Brain pericyte (primary cell): ENCODE results near the gene SIM1.

Experiments
- DNase-seq: peaks from one replicate; pipeline ENCODE4 v3.0.0-alpha.2; 2012; ENCODE audit warnings: low read depth, low spot score

The SIM1 gene, protein sequence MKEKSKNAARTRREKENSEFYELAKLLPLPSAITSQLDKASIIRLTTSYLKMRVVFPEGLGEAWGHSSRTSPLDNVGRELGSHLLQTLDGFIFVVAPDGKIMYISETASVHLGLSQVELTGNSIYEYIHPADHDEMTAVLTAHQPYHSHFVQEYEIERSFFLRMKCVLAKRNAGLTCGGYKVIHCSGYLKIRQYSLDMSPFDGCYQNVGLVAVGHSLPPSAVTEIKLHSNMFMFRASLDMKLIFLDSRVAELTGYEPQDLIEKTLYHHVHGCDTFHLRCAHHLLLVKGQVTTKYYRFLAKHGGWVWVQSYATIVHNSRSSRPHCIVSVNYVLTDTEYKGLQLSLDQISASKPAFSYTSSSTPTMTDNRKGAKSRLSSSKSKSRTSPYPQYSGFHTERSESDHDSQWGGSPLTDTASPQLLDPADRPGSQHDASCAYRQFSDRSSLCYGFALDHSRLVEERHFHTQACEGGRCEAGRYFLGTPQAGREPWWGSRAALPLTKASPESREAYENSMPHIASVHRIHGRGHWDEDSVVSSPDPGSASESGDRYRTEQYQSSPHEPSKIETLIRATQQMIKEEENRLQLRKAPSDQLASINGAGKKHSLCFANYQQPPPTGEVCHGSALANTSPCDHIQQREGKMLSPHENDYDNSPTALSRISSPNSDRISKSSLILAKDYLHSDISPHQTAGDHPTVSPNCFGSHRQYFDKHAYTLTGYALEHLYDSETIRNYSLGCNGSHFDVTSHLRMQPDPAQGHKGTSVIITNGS

DNA sequence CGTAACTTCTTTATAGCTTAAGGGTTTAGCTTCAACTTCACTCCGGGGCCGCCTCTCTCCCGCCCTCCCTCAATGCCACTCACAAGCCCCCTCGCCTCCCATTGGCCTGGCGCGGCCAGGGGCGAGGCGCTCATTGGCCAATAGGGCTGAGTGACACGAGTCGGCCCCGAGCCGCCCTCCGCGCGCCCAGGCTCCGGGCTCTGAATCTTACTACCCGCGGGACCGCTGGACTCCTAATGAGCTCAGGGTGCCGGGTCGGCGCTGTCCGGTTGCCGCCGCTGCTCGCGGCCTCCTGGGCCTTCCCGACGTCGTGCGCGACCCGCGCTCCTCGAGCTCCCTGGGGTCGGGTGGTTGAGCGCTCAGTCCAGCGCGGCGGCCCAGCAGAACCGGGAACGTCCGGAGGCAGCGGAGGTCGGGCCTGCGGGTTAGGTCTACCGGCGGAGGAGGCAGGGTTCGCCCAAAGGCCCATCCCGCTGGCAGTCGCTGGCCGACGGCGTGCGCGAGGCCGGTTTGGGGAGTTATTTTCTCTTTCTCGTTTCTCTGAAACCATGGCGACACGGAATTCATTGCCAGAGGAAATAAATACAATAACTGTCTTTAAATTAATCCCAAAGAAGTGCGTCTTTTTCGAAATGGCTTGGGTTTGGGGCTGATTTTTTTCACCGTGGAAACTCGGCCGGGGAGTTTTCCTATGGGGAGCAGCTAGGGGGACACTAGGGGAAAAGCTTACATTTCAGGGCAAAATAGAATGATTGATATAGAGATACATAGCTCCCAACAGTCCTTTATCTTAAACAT lies at the start of gene SIM1:
SIM1 (minus strand) TSS at position 19 of the 798 bp plus-strand sequence. CDS start 1,453 bp downstream, outside the sequence.
- no peak for DNase-seq

DNA sequence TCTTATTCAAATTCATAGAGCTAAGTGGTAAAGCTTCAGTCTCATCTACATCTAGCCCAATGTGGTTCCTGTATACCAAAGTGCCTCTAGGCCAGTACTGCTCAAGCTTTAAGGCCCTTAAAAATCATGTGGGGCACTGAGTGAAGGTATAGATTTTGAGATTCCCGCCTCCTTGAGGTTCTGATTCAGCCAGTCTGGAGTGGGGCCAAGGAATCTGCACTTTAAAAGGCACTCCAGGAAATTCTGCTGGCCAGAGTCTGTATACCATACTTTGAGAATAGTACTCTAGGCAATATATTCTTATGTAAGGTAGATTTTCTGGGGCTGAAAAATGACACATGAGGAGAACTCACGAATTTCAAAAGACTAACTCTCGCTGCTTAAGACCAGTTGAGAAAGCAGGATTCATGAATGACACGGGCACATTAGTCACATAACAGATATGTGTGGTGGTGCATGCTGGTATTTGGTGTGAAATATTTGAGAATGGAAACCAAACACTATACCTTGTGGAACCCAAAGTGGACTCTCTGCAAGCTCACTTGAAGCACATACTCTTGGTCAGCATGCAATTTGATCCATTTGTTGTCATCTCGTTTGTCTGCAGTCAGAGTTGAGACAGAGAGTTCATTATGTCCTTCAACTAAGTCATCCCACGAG lies 47.6 kb upstream of the SIM1 start:
- no peak for DNase-seq

DNA sequence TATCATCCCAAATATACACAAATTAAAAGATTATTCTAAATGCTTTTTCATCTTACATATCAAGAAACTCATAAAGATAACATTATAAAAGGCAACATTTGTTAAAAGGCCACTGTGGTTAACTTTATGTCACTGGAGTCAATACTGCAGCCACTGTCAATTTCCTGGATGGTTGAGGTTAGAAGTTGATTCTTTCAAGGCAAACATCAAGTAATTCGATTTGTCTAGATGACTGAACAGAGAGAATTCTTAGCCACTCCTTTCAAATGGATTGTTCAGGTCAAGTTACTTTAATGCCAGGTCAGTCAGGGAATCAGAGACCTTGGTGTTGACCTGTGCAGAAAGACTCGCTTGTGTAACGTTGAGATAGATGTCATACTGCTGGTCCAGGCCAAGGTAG lies 44.4 kb upstream of the SIM1 start:
- no peak for DNase-seq

DNA sequence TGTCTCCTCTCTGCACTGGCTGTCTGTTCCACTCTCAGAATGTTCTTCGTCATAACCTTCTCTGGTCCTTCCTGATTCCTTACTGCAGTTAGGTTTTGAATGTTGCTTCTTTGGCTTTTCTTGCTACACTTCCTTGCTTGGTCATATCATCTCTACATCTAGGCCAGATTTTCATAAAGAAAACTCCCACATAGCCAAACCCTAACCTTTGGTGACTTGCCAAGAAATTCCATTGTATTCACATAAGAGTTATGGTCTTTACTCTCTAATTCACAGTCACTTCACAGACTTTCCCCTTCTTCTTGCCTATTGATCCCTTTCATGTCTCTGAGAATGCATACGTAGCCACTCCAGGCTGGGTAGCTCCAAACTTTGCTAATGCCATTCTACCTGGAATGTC lies 41.9 kb upstream of the SIM1 start:
- no peak for DNase-seq

DNA sequence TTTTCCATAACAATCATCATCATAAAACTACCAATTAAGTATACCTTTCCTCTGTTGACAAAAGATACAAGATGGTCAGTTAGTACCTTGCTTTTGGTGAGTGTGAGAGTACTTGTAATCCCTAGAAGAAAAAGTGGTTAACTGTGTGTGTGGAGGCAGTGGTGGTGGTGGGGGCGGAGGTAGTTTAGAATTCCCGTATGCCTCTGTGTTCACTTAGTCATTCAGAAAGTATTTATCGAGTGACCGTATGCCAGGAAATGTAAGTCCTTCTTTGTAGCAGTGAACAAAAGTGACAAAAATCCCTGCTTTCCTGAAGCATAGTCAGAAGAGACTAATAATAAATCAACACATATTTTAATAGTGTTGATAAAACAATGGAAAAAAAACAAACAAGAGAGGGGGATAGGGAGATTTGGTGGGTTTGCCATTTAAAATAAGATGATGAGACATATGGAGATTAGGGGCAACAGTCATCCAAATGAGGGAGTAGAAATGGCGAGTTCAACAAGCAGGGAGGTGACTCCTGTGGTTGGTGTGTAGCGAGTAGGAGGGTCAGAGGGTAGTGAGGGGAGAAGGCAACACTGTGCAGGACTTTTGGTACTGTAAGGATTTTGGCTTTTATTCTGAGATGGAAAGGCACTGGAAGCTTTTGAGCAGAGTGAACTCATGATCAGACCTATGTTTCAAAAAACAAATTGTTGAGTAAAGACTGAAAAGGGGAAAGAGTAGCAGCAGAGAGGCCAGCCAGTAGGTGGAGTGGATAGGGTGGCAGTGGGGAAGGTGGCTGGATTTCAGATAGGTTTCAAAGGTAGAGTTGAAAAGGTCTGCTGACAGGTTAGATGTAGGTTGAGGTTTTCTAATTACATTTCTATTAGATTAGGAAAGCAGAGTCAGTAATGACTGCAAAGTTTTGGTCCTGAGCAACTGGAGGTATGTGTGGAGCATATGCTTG lies 40.3 kb upstream of the SIM1 start:
- DNase-seq, result peak; percentile 10

DNA sequence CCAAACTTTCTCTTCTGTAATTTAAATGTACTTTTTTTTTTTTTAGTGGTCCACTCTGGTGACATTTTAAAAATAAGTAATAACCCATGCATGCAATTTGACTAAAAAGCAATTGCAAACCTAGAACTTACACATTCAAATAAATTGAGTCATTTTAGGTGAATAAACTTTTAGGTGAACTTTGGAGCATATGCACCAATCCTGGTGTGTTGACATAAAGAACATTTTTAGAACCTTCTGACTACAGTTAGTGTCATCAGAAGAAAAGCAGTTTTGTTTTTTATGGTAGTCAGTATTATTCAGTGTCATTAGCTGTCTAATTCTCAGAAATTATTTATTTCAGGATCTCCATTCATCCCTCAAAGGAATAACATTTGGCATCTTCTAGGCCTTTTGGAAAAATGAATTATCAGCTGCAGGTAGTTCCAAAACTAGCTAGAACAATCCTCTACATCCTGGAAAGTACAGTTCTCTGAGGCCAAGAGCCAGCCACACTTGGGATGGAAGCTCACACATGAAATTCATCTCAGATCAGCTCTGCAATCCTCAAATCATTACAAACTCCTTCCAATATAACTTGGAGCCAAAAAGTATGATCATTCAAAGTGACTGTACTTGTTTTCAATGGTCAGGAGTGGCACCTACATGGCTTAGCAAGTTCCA lies 38.5 kb upstream of the SIM1 start:
- DNase-seq, result no peak

DNA sequence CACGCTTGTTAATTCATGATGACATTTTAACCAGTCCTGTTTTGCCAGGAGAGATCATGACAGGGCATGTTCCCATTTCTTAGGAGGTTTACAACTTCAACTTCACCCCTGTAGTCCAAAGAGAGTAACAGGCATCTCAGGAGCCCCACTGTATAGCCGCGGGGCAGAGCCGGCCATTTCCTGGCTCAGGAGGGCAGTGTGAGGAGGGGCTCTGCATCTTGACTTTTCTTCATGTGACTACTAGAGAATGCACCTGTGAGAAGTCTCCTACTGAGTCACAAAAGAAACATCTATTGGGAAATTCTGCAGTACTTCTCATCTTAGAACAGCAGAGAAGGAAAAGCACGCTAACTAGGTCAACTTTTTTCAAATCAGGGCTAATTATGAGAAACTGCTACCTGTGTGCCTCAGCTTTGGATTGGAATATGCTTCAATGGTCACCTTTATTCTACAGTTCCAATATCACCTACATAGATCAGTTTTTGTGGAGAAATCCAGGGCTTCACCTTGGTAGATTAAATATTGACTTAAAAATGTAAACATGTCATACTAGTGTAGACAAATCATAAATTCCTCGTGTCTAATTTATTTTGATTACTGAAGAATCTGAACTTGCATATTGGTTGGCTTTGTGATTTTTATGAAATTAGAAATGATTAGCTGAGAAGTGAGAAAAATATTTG lies 28.6 kb upstream of the SIM1 start:
- DNase-seq, result no peak

DNA sequence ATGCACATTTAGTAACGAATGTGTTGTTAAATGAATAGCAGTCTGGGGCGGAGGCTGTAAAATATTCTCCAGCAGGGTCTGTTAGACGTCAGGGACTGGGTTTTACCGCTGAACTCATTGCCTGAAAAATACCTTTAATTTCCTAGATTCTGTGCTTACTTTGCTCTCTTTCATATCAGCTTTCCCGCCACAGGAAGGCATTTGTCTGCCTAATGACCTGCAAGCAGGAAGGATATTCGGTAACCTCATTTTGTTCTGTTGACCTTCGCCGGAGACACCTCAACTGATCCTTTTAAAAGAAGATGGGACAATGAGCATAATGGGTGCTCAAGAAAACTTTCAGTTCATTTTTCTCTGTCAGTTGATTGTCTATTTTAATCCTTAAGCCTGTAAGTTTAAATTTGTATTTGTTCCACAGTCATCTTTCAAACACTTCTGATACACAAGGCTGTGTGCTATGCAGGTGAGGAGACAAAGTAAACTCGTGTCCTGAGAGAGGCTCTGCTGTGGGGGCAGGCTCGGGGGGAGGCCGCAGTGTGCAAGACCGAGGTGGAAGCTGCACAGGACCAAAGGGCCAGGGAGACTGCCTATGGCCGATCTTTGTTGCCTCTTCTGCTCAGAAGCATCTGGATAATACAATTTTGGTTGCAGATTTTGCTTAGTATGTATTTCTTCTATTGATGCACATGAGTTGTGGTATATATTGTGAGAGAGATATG lies 27.4 kb upstream of the SIM1 start:
- no peak for DNase-seq

DNA sequence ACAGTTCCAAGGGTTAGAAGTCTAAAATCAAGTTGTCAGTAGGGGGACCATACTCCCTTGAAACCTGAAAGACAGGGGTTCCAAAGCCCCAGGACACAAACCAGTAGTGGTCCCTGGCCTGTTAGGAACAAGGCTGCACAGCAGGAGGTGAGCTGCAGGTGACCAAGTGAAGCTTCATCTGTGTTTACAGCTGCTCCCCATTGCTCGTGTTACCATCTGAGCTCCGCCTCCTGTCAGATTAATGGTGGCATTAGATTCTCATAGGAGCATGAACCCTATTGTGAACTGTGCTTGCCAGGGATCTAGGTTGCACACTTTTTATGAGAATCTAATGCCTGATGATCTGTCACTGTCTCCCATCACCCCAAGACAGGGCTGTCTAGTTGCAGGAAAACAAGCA lies 25.3 kb upstream of the SIM1 start:
- DNase-seq, result no peak

DNA sequence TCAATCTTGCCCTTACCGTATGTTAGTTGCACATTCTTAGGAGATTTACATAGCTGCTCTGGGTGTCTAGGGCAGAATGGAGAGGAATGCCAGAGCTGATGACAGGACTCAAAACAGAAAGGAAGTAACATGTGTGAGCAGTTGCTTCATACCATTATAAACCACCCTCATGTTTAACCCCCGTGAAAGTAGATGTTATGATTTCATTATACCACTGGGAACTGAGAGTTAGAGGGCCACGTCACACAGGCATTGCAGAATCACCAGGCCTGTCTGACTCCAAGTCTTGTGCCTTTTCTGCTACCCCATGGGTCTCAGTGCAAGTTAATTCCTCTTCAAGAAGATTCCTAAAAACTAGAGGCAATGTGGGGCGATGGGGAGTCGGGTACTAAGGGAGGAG lies 23.5 kb upstream of the SIM1 start:
- no peak for DNase-seq

DNA sequence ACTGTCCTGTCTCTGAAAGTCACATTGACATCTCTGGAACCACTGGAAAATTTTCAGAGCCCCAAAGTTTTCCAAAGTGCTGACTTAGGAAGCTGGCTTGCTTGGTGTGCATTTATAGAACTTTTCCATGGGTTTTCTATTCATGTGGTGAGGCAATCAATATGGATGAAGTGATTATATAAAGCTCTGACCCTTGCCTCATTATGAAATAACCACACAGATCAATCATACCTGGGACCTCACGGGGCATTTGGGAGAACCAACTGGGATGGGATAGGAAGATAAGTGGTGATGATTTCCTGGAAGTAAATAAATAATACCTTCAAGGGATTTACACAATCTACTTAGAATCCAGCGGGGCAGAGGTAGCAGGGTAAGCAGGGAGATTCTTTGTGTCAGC lies 22.9 kb upstream of the SIM1 start:
- no peak for DNase-seq

DNA sequence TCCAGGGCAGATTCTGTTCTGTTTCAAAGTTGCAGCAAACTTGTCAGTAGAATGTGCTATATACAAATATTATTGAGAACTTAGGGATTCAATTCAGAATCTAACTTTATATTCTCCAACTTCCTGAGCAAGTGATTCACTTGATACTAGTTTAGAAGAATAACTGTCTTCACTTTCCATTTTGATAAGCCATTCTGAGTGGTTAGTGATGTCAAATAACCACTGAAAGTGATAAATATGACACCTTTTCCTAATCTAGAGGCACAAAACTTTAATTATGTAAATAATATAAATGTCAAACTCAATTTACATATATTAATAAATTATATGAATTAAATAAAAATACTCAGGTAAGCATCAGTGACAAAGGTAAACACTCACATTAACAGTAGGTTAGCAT lies 20.5 kb upstream of the SIM1 start:
- no peak for DNase-seq

DNA sequence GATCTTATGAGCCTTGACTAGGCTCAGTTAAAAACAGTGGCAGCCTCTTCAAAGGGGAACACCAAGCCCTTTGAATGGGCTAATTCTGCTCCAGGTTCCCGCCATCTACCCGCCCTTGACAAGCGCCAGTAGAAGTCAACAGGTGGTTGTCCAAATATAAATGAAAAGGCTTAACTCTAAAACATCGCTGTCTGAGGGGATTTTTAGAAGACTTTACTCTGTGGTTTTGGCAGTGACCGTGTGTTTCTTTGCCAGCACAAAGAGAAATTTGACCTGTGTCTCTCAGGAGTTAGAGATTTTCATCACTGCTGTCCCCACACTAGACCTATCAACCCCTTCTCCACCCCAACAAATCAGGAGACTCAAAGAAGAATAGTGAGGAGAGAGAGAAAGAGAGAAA lies 19.8 kb upstream of the SIM1 start:
- no peak for DNase-seq

DNA sequence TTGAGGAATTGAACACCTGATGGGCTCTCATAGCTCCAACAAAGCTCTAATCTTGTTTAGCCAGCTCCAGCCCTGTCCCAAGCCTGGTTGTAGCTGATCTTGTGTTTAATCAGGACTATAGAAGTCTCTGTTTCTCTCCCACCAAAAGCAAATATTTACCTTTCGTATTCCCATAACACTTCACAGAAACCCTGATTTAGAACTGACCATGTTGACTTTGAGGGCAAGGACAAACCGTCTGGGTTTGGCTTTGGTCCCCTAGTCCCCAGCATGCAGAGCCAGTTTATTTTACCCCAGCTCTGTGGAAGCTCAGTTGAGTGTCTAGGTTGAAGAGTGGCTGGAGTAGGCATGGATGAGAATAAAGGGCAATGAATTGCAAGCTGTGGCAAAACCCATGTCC lies 18.0 kb upstream of the SIM1 start:
- DNase-seq, result no peak

DNA sequence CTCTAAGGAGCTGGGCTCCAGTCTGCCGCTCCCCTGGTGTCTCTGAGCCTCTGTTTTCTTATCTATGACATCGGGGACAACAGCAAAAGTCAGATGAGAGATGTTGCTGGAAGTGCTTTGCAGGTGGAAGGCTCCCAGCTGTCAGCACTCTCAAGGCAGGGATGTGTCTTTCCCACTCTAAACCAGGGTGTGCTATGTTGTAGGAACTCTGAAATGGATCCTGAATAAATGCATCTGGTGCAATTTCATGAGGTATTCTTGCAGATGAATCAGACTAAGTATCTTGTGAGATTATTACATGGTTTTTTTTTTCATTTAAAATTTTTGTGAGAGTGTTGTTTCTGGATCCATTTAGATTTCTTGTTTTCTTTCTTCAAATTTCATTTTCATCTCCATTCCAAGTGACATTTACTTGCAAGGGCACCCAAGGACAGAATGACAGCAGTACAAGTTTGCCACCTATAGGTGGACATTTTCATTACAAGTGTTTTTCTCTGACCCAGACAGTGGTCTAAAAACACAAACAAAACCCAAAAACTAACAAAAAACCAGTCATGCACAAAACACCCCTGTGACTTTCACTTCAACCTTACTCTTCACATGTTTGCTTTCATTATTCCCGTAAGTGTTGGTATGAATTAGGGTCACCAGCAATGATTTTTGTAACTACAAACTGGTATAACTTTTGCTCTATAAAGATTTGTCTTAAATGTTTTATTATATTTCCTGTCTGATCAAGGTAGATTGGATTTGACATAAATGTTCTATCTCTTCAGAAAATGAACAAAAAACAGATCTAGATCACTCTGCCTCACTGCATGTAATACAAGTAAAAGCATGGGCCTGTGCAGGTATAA lies 14.7 kb upstream of the SIM1 start:
- no peak for DNase-seq

DNA sequence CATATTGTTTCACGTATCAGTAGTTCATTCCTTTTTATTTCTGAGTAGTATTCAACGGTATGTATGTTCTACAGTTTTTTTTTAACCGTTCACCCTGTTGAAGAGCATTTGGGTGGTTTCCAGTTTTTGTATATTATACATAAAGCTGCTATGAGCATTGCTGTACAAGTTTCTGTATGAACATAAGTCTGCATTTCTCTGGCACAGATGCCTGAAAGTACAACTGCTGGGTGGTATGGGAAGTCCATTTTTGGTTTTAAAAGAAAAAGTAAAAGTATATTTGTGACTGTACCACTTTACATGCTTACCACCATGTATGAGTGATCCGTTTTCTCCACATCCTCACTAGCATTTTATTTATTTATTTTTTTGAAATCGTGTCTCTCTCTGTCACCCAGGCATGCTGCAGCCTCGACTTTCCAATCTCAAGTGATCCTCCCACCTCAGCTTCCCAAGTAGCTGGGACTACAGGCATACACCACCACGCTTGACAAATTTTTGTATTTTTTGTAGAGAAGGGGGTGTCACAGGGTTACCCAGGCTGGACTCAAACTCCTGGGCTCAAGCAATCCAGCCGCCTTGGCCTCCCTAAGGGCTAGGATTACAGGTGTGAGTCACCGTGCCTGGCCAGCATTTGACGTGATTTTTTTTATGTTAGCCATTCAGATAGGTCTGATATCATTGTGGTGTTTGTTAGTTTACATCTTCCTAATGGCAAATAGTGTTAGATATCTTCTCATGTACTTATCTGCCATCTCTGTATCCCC lies 11.0 kb upstream of the SIM1 start:
- no peak for DNase-seq

DNA sequence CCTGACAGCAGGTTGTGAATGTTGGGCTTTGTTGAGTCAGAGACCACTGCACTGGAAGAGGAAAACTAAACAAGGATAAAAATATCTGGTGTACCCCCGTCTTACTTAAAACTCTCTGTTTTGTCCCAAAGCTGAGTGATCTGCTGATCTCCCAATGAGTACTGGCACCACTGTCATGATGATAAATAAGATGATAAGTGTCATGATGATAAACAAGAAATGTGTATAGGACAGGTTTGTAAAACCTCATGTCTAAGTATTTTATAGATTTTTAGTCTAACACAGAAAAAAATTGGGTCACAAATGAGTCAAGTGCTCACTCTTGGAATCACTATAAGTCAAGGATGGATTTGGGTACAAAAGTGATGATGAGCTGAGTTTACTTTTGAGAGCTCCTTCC lies 8.5 kb upstream of the SIM1 start:
- no peak for DNase-seq
